Measurements from ENCODE around the gene ZFPM1.

ZFPM1 gene

DNA sequence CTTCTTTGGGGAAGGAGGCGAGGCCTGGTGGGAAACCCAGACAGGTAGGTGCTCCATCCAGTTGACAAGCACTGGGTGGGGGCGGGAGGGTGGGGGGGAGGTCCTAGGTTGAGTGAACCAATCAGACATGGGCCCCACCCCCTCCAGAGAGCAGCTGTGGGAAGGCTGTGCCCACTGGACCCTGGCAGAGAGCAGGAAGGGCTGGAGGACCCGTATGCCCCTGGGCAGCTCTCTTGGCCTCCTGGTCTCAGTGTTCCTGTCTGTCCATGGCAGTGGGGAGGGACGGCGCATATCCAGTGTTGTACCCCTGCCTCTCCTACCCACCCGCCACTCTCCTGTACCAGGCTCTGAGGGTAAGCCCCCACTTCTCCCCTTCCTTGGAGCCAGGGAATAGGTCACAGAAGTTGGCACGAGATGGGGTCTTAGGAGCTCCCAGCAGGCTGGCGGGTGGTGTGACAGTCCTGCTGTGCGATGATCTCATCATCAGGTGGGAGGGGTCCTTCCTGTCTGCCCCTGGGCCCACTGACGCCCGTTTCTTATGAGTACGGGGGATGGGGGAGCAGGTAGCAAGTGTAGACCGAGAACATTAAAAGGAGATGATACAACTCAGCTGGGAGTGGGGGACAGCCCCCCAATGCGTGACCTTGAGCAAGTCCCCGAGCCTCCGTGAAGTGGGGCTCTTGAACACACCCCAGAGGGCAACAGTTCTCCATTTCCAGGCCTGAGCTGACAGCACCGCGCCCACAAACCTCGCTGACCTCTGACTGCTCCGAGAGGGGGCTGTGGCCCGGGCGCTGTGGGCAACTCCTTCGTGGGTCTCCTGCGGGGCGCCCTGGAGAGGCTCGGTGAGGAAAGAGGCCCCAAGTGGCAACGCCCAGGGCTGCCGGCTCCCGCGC, 1.2 kb upstream of the ZFPM1 start:
- DNase-seq (ENCODE audit: low spot score), result no peak

DNA sequence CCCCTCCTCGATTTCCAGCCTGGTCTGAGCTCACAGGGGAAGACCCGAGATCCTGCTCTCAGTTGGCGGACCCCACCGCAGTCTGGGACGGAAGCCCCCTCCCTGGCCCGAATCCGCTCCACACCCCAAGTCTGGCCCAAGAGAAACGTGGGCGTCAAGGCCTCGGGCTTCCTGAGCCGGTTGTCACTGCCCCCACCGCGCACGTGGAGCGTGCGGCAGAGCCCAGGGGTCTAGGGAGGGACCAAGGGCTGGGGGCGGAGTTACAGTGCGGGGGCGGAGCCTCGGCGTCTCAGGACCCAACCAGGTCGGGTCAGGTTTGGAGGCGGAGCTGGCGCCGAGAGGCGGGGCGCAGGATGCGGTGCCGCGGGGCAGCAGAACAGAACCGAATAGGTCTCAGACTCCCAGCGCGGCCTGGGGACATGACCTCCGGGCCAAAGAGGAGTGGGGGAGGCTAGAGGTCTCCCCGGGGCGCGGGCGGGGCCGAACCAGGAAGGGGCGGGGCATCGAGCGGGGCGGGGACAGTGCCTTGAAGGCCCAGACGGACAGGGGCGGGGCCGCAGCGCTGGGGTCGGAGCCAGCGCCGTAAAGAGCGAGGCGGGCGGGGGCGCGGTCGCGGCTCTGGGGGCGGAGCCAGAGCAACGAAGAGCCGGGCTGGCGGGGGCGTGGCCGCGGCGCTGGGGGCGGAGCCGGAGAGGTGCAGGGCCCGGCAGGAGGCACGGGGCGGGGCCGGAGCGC, 431 bp upstream of the ZFPM1 start:
- peak; percentile 93 for DNase-seq (ENCODE audit: low spot score)

DNA sequence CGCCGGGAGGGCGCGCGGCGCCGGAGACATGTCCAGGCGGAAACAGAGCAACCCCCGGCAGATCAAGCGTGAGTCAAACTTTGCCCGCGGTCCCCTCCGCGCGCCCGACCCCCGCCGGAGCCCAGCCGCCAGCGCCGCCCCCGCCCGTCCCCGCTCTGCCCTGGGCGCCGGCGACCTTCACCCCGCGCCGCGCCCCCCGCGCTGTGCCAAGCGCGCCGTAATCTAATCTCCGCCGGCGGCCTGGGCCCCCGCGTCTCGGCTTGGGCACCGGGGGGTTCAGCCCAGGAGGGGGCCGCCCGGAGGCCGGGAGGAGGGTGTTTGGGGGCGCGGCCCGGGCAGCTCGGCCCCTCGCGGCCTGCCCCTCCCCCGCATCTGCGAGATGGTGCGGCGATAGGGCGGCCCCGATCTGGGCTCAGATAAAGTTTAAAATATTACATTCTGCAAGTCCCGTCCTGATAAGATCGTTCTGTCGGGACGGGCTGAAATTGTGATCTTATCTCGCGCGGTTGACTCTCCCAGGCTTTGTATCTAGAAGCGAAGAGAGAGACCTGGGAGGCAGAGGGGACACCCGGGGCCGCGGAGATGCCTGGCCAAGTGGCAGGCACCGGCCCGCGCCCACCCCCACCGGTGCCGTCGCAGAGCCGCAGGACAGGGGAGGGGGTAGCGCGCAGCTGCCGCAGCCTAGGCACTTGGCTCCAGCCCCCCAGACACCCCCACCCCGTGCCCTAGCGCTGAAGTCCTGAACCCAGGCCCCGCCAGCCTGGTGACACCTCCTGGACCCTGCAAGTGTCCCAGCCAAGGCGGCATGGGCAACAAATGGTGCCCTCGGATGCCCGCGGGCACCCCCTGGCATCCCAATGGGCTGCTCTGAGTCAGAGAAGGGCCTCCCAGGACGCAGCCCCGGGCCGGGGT, 787 bp downstream of the ZFPM1 start:
- DNase-seq (ENCODE audit: low spot score), result peak; percentile 51

DNA sequence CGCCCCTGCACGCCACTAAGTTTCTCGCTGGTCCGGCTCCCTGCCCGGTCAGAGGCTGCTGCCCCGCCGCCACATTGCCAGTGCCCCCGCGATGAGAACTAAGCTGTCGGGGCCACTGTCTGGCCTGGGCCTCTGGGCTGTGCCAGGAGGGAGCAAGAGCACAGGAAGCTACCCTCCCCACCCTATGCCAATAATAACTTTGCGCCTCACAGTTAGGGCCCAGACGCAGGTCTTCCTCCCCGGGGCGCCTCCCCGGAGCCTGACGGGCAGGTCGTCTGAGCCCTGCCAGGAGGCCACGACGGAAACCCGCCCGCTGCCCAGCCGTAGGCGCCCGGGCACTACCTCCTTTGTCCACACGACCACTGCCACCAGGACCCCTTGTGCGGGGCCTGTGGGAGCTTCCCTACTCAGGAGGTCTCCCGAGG, 1.5 kb downstream of the ZFPM1 start:
- peak; percentile 53 for DNase-seq (ENCODE audit: low spot score)

DNA sequence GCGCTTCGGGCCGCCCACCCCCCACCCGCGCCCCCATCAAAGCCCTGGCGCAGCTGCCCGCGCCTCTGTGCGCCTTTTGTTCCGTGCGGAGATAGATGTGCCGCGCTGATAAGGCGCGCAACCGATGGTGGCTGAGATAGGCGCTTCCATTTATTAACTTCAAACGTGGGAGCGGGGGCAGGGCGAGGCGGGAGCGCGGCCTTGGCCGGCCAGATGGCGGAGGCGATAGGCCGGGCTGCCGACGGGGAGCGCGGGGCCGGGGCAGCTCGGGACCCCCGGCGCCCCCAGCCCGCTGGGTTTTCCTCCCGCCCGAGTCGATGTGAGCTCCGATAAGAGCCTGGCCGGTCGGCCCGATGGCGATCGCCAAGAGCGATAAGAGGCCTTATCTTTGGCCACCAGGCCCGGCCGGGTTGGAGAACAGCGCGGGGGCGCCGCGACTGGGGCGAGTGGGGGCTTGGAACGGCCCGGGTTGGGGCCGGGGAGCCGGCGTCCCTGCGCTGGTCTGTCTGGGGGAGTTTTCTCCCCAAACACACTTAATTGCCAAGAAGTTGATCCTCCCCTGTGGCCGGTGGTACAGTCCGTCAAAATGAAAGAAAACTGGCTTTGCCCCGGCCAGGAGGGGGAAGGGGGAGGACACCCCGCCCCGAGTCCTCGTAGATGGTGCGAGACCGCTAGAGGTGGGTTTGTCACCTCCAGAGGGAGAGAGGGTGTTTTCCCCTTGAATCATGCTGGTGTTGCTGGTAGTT, 2.7 kb downstream of the ZFPM1 start:
- DNase-seq (ENCODE audit: low spot score), result peak; percentile 71

DNA sequence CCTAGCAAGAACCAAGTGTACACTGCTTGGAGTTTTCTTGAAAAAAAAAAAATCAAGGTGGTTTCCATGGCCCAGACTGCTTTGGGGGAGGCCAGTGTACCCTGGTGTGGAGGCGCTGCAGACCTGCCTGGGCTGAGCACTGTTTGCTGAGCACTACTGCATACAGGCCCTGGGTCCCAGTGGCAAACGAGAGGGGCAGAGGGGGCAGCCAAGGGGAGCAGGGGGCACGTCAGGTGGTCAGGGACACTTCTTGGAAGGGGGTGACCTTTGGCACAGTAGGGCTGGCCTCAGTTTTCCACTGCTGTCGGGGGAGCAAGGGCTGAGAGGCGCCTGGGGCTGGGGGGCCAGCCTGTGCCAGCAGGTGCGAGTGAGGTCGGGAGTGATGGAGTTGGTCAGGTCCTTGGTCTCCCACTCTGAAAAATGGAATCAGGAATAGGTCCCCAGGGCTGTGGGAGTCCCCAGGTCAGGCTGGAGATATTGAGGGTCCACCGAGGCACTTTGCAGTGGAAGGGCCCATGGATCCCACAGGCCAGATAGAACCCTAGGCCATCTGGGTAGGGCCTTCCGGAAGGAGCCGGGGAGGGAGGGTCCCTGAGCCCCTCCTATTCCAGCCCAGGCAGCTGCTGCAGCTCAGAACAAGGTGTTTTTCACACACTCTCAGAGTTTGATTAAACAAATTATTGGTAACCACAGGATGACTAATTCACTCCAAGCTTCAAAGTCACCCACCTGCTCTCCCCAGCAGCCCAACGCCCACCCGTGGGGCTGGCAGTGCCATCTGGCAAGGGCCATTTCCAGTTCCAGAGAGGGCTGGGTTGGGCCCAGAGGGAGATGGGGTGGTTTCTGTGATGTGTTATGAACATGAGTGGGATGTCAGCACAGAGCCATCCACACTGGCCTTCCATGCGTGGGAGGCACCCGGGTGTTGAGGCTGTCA, 3.5 kb downstream of the ZFPM1 start:
- no peak for DNase-seq (ENCODE audit: low spot score)

DNA sequence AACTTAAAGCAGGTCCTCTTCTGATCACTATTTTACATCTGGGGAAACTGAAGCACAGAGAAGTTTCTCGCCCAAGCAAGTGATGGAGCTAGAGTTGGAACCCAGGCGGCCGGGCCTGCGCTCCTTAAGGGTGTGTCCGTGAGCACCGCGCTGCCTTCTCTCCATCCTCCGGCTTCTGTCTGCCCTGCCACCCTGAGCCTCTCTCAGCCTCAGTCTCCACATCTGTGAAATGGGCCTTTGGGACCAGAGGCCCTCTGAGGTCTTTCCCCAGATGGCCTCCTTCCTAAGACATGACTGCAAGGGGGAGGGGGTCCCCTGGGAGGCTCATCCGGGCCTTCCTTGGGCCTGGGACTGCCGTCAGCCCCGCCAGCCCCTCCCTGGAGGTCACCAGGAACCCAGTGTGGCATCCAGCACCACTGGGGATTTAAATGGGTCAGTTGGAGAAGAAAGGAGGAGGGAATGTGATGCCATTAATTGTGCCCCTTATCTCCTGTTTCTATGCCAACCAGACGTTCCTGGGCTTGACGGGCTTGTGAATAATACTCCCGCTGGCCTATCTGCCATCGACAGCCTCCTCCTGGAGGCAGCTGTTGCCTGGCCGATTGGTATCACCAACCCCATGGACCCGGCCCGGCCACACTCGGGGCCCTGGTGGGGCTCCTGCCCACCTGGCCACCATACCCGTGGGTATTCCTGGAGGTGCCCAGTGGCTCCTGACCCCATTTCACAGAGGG, 5.1 kb downstream of the ZFPM1 start:
- no peak for DNase-seq (ENCODE audit: low spot score)

DNA sequence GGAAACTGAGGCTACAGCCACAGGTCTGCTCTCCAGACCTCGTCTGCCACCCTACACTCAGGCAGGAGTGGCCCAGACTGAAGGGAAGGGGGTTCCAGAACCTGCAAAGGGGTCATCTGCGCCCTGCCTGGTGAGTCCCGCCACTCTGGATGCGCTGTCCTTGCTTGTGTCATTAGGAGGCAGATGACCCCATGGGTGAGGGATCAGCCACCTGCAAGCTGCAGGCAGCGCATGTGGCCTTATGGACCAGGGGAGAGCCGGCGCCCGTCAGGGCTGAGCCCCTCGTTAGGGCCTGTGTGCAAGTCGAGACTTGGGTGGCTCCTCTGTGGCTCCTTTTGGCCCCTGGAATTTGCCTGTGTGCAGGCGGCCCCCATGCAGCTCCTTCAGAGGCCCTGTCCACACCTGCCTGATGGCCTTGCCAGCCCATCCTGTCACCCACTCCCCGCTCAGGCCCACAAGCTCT, 5.7 kb downstream of the ZFPM1 start:
- DNase-seq (ENCODE audit: low spot score), result no peak

DNA sequence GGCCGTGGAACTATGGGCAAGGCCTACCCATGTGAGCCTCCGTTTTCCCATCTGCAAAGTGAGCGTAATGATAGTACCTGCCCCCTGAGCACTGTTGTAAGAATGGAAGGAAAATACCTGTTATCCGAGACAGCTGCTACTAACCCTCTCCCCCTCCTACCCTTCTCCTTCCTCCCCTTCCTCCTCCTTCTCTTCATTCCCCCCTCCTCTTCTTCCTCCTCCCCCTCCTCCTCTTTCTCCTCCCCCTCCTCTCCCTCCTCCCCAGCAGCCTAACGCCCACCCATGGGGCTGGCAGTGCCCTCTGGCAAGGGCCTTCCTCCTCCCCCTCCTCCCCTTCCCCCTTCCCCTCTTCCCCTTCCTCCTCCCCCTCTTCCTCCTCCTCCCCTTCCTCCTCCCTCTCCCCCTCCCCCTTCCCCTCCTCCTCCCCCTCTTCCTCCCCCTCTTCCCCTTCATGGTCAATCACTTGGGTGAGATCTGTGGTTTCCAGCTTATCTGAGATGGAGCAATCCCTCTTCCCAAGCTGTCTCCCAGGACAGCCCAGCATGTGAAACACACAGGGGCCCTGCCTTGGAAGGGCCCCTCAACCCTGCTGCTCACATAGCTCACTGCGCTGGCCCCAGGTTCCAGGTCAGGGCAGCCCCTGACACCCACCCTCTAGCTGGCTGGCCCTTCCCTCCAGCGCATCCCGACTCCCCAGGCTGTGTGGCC, 6.4 kb downstream of the ZFPM1 start:
- DNase-seq (ENCODE audit: low spot score), result no peak

DNA sequence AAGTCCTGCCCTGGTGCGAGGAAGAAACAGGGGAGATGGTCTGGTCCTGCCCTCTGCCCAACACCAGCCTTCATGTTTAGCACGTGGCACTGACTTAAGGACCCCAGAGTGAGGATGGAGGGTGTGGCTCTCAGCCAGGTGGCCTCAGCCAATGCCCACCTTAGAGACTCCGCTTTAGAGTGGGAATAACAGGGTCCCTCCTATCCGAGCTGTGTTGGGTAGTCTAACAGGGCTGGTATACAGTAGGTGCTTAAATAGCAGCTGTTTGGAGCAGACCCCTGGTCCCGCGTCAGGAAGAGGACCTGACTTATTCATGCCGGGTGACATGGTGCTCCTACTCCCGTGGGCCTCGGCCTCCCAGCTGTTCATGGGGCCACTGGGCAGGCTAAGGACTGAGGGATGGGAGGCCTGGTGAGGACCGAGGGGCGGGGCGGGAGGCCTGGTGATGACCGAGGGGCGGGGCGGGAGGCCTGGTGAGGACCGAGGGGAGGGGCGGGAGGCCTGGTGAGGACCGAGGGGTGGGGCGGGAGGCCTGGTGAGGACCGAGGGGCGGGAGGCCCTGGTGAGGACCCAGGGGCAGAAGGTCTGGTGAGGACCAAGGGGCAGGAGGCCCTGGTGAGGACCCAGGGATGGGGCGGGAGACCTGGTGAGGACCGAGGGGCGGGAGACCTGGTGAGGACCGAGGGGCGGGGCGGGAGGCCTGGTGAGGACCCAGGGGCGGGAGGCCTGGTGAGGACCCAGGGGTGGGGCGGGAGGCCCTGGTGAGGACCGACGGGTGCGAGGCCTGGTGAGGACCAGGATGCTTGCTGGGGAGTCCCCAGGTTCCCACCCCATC, 7.6 kb downstream of the ZFPM1 start:
- no peak for DNase-seq (ENCODE audit: low spot score)

DNA sequence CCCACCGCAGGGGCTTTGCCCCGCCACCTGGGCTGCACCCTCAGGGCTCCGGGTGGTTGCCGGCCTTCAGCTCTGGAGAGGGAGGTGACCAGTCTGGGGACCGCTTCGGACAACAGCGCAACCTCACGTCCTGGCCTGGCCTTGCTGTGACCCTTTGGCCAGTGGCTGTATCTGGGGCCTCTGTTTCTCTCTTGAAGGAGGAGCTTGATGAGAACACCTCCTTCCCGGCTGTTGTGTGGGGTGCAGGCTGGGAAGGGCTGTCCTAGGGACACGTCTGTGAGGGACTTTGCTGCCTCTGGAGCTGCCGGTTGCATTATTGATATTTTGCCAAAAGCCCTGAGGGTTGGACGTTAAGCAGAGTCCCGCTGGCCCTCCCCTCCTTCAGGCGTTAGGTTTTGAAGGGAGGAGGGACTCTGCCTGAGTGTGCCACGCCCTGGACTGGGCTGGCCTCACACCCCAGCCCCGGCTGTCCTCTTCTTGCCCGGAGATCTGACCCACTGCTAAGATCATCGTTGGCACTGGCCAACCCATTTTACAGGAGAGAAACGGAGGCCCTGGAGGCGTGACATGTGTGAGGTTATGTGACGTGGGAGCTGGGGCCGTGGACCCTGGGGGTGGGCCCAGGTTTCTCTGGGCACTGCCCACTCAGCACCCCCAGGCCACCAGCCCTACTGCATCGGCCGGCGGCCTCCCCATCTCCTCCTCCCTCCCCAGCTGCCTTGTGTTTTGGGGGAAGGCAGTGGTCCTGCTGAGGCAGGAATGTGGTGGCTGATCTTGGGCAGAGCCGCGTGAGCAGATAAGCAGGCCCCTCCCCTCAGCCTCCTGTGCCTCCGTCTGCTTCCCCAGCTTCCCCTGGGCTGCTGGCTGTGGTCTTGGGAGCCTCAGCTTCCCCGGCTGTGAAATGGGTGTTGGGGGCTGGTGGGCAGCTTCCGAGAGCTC, 8.5 kb downstream of the ZFPM1 start:
- DNase-seq (ENCODE audit: low spot score), result no peak

DNA sequence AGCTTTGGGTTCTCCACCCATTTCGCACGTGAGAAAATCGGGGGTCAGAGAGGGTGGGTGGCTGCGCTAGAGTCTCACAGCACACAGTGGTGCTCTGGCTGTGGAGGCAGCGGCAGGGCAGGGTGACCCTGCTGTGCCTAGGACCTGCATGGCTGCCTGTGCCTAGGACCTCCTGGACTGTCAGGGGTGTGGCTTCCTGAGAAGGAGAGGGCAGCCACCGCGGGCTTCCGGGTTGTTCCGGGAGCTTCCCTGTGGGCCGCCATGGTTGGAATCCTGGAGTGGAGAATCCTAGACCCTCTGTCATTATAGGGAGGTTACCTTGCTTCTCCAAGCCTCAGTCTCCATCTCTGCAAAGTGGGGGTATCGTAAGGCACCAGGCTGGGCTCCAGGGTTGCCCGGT, 9.3 kb downstream of the ZFPM1 start:
- no peak for DNase-seq (ENCODE audit: low spot score)

DNA sequence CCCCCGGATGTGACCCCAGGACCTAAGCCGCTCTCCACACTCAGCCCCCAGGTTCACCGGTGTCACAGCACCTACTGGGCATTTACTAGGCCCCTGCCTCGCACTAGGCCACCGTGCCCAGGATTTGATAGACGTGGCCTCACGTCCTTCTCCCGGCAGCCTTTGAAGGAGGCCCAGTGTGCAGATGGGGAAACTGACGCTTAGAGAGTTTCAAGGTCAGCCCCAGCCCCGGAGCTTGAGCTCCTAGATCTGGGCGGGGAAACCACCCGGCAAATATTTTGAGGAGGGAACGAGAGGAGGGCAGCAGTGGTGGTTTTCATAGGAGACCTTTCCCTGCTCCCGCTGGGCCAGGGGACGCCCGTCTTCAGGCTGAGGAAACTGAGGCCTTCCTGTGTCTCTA, 10.3 kb downstream of the ZFPM1 start:
- DNase-seq (ENCODE audit: low spot score), result no peak

DNA sequence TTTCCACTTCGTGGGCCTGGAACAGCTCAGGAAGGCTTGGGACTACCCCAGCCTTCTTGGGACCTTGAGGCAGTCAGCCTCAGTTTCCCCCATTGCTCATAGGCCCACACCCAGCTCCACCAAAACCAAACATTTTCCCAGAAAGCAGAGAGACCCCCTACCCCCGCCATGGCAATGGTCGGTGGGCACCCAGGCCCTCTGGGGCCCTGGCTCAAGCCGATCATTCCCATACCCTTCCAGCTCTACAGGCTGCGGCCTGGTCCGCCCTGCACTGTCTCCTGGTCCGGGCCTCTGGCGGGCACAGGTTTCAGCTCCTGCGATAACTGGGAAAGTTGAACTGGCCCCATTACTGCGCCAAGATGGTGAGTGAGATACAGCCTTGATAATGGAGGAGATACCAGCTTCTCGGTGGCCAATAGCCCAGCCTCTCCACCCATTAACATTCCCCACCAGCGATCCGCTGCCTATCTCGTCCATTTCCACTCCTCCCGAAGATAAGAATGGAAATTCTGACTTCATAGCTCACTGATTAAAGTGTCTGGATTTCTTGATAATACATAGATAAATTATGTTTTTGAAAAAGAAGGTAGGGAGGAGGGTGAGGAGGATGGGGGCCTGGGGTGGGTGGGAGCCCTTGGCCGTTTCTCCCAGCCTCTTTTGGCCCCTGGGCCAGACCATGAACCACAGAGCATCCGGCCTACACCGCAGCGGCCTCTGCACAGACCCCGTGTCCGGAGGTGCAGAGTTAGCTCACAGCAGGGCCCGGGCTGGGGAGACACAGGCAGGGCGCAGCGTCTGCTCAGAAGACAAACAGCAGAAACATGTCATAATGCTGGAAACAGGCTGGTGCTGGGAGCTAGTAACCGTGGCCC, 11.6 kb downstream of the ZFPM1 start:
- no peak for DNase-seq (ENCODE audit: low spot score)

DNA sequence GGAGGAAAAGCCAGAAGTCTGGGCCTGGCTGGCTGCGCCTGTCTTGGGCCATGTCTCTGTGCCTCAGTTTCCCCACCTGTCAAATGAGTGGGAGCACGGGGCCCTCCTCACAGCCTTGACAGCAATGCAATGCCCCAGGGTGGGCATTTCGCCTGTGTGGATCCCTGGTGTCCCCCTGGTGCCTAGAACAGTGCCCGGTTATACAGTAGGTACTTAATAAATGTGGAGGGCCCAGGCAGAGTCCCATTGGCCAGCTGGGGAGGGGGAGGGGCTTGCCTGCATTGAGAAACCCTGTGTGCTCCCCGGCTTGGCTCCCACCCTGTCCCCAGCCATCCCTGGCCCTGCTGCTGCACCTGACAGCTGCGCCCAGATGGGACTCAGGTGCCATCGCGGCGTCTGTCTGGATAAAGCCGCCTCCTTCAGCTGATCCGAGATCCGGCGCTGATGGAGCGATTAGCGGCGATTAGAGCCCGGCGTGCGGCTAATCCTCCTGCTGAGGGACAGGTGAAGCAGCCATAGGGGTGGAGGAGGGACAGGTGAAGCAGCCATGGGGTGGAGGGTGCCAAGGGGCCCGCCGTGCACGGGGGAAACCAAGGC, 12.4 kb downstream of the ZFPM1 start:
- no peak for DNase-seq (ENCODE audit: low spot score)
